ENCODE results near the gene WFDC11.
"Not testable (repeated sequence)": the region's sequence is repeated elsewhere in the genome, so short reads cannot be mapped to it uniquely, and the experiment has no call there.

Gene WFDC11

GRCh38 chr20:45670139-45670538 lies at the start of gene WFDC11:
Gene WFDC11 (minus strand): TSS chr20:45670239. CDS start chr20:45650600, 19,639 bp downstream.
- DNase-seq, result no peak

- not testable (repeated sequence) for DNase-seq
Observed at GRCh38 chr20:45716141-45716688, 46.2 kb upstream of the WFDC11 start.

DNA sequence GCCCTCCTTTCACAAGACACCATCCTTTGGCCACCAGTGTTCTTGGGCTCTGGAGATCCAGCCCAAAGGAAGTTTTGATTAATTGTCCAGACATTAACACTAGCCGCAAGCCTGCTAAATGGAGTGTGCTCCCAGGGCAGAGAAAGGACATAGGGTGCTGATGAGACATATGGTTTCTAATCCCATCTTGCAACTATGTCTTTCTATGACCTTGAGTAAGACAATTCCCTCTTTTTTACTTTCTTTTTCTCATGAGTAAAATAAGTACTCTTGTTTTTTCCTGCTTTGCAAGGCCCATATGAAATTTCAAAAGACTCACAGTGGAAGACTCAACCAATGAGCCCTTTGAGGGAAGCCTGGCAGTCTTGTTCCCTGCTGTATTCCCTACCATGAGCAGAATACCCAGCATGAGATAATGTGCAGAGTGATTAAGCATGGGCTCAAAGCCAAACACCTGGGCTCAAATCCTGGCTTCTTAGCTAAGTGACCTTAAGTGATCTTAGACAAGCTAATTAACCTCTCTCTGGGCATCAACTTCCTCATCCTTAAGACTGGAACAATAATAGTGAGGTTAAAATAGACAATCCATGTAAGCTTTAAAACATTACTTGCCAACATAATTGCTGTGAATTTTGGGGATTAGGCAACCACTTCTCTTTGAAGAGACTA lies 35.1 kb upstream of the WFDC11 start, which contains the start of gene WFDC10B:
Gene WFDC10B (minus strand): TSS at position 51 of the 669 bp plus-strand sequence. CDS start 19,027 bp downstream, outside the sequence.
- DNase-seq, result no peak

- no peak for DNase-seq
Observed at GRCh38 chr20:45701873-45702272, 31.8 kb upstream of the WFDC11 start, which contains the start of gene WFDC13. Gene WFDC13 (plus strand): TSS chr20:45702038. CDS start chr20:45702124, 86 bp downstream.

GRCh38 chr20:45701104-45701503 lies 31.1 kb upstream of the WFDC11 start:
- no peak for DNase-seq

DNA sequence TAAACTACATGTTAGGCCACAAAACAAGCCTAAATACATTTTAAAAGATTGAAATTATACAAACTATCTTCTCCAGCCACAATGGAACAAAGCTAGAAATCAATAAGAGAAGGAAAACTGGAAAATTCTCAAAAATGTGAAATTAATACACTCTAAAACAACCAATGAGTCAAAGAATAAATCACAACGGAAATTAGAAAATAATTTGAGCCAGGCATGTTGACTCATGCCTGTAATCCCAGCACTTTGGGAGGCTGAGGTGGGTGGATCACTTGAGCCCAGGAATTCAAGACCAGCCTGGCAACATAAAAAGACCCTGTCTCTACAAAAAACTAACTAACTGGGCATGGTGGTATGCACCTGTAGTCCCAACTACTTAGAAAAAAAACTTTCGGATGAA lies 25.5 kb upstream of the WFDC11 start:
- DNase-seq, result no peak

DNA sequence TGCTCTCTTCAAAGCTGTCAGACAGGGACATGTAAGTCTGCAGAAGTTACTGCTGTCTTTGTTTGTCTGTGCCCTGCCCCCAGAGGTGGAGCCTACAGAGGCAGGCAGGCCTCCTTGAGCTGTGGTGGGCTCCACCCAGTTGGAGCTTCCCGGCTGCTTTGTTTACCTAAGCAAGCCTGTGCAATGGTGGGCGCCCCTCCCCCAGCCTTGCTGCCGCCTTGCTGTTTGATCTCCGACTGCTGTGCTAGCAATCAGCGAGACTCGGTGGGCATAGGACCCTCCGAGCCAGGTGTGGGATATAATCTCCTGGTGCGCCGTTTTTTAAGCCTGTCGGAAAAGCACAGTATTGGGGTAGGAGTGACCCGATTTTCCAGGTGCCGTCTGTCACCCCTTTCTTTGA lies 23.3 kb upstream of the WFDC11 start:
- DNase-seq, result not testable (repeated sequence)

- DNase-seq, result no peak
Observed at GRCh38 chr20:45685896-45686295, 15.9 kb upstream of the WFDC11 start.

- no peak for DNase-seq
Observed at GRCh38 chr20:45679650-45680049, 9.6 kb upstream of the WFDC11 start.

DNA sequence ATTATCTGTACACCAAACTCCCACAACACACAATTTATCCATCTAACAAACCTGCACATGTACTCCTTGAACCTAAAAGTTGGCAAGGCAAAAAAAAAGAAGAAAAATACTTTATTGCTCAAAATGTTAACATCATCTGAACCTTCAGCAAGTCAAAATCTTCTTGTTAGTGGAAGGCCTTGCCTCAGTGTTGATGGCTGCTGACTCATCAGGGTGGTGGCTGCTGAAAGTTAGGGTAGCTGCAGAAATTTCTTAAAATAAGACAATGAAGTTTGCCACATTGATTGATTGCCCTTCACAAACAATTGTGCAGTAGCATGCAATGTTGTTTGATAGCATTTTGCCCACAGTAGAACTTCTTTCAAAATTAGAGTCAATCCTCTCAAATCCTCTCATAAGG lies 2.7 kb upstream of the WFDC11 start:
- no peak for DNase-seq

DNA sequence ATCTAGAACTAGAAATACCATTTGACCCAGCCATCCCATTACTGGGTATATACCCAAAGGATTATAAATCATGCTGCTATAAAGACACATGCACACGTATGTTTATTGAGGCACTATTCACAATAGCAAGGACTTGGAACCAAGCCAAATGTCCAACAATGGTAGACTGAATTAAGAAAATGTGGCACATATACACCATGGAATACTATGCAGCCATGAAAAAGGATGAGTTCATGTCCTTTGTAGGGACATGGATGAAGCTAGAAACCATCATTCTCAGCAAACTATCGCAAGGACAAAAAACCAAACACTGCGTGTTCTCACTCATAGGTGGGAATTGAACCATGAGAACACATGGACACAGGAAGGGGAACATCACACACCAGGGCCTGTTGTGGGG lies 13.0 kb downstream of the WFDC11 start:
- DNase-seq, result not testable (repeated sequence)

DNA sequence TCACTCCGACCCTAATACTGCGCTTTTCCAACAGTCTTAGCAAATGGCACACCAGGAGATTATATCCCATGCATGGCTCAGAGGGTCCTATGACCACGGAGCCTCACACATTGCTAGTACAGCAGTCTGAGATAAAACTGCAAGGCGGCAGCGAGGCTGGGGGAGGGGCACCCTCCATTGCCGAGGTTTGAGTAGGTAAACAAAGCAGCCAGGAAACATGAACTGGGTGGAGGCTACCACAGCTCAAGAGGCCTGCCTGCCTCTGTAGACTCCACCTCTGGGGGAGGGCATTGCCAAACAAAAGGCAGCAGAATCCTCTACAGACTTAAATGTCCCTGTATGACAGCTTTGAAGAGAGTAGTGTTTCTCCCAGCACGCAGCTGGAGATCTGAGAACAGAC lies 18.3 kb downstream of the WFDC11 start:
- DNase-seq, result not testable (repeated sequence)

GRCh38 chr20:45649312-45649863 lies 20.7 kb downstream of the WFDC11 start:
- DNase-seq, result no peak

- no peak for DNase-seq
Observed at GRCh38 chr20:45647441-45648050, 22.5 kb downstream of the WFDC11 start.

- no peak for DNase-seq
Observed at GRCh38 chr20:45646875-45647274, 23.2 kb downstream of the WFDC11 start.

GRCh38 chr20:45645869-45646268 lies 24.2 kb downstream of the WFDC11 start:
- DNase-seq, result not testable (repeated sequence)

DNA sequence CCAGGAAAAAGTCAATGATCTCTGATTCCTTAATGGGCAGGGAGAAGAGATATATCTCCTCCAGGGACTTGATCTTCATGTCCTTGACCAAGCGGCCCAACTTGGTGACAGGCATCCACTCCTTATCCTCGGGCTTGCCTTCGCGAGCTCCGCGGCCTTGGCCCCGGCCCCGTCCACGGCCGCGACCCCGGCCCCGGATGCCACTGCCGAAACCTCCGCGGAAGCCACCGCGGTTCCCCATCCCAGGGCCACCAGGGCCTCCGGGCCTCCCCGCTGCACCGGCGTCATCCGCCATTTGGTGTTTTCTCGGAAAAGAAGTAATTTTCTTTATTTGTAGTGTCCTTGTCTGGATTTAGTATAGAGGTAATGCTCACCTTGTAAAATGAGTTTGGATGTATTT lies 29.0 kb downstream of the WFDC11 start:
- not testable (repeated sequence) for DNase-seq

GRCh38 chr20:45639687-45640086 lies 30.4 kb downstream of the WFDC11 start:
- DNase-seq, result no peak

- DNase-seq, result no peak
Observed at GRCh38 chr20:45636513-45636912, 33.5 kb downstream of the WFDC11 start.

GRCh38 chr20:45631184-45631583 lies 38.9 kb downstream of the WFDC11 start, which contains the start of gene WFDC9:
Gene WFDC9 (minus strand): TSS chr20:45631284. CDS start chr20:45610181, 21,103 bp downstream.
- no peak for DNase-seq

- DNase-seq, result no peak
Observed at GRCh38 chr20:45630371-45630770, 39.7 kb downstream of the WFDC11 start.

DNA sequence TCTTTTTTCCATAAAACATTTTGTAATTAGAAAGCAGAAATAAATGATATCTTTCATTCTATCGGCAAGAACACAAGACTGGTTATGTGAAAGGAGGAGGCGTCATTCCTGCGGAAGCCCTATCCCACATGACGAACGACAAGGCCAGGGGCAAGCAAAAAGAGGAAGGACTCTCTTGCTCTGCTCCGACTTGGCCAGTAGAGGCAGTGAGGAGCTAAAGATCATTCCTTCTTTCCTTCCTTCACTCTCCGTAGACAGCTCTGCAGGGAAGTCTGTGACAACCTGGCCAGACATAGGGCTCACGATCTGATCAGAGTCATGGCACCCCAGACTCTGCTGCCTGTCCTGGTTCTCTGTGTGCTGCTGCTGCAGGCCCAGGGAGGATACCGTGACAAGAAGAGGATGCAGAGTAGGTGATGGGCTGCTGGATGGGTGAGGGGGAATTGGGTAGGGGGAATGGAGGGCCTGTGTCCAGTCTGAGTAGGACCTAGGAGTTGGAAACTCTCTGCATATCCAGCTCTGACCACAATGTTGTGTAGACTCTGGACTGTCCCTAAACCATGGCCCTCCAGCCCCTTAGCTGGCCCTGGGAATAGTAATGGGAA lies 40.4 kb downstream of the WFDC11 start, which contains the start of gene WFDC10A:
Gene WFDC10A (plus strand): TSS at position 244 of the 605 bp plus-strand sequence. CDS start 75 bp downstream, at position 319.
- no peak for DNase-seq

GRCh38 chr20:45626540-45626939 lies 43.5 kb downstream of the WFDC11 start:
- no peak for DNase-seq
